ENCODE measurements around the gene KCNJ13.
"Not testable (repeated sequence)": the region's sequence is repeated elsewhere in the genome, so short reads cannot be mapped to it uniquely, and the experiment has no call there.

KCNJ13 gene

DNA sequence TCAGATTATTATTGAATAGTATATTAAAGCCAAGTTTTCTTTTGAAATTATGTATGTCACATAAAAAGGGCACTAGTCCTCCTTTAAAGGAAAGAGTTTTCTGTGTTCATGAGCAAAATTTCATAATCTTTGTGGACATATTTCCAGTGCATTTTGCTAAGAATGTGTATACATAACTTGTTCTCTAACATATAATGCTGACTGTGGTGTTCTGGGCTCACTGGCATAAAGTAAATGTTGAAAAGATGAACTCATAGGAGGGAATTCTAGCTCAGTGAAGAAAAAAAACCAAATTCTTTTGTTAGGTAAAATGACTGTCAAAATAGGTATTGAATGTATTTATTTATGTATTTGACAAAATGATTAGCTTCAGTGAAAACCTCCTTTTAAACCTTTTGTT lies 6.2 kb downstream of the KCNJ13 start:
- no peak for DNase-seq (ENCODE audit: low read depth, low spot score)

DNA sequence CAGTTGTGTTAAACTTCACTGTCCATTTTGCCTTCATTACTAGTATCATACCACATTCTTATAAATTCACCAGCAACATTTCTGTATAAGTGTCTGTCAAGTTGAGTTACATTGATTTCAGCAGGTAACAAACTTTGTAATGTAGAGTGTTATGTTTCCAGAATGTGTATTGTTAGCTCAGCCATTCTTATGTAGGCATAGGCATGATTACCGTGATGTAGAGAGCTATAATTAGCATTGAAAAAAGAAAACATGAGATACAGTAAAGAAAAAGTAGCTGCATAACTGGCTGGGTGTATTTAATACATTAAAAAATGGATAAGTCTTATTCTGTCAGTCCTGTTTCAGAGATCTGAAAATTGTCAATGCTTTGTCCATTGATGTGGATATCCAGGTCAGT lies 8.5 kb downstream of the KCNJ13 start:
- H3K27ac ChIP-seq: no peak overlapping the region
- DNase-seq (ENCODE audit: low read depth, low spot score): no peak

More for the DNA sequence above, 6.2 kb downstream of the KCNJ13 start:
- no peak overlapping the region for H3K27ac ChIP-seq

DNA sequence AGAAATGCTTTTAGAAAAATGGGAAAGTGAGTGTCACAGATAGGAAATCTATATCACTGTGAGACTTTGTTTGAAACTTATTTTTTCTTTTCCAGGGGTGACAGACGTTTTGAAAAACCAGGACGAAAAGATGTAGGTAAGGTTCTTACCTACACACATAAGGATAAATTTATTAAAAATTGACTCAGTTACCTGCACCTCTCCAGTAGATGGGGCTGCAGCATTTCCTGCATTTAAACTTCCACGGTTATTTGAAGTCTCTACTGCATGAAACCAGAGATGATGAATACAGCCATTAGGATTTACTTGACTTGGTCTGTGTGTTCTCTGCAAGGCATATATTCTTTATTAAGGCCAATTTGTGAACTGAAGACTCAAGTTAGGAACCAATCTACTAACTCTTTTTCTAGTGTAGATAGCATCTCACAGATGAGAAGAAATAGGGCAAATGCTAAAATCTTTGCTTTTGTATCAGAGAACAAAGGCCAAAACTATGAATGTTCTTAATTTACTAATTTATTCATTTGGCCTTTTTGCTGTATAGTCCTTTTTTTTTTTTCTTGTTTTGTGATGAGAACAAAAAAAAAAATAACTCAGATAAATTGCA lies 15.0 kb downstream of the KCNJ13 start:
- H3K27ac ChIP-seq: no peak overlapping the region
- DNase-seq (ENCODE audit: low read depth, low spot score): no peak

- H3K27ac ChIP-seq: no peak overlapping the region
- no peak for DNase-seq (ENCODE audit: low read depth, low spot score)
Observed at GRCh38 chr2:232757905-232758304, 18.5 kb downstream of the KCNJ13 start.

DNA sequence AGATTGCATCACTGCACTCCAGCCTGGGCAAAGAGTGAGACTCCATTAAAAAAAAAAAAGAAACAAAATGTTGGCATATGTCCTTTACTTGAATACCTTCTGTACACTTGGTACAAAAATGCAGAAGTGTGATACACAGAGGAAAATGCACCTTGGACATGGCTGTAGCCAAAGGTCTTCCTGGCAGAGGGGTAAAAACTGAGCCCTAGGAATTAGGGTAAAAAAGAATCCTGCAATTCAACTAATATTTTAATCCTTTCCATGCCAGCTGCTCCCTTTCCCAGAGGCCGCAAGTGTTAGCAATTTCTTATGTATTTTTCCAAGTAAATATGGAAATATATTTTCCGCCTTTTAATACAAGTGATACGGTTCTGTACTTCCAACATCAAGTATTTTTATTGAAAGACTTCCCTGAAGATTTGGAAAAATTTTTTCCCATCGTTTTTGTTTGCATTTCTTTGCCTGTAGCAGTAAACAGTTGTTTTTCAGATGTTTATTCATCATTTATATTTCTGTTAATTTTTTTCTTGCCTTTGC lies 26.2 kb downstream of the KCNJ13 start:
- DNase-seq (ENCODE audit: low read depth, low spot score): no peak
- H3K27ac ChIP-seq: no peak overlapping the region

- H3K27ac ChIP-seq: no peak overlapping the region
- DNase-seq (ENCODE audit: low read depth, low spot score): no peak
Observed at GRCh38 chr2:232749331-232749730, 27.0 kb downstream of the KCNJ13 start.

DNA sequence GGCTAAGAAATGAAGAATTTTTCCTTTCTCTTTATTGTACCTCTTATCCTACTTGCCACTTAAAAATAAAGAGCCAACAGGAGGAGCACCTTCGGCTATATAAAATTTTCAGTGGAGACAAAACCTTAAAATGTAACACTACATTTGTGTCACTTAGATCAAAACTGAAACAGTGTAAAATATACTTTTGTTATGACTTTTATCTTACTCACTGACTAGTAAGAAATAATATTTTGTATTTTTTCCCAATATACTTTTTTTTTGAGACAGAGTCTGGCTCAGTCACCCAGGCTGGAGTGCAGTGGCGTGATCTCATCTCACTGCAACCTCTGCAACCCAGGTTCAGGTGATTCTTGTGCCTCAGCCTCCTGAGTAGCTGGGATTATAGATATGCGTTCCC lies 28.3 kb downstream of the KCNJ13 start:
- DNase-seq (ENCODE audit: low read depth, low spot score): no peak

GRCh38 chr2:232744963-232745362 lies 31.4 kb downstream of the KCNJ13 start:
- DNase-seq (ENCODE audit: low read depth, low spot score): no peak
- no peak overlapping the region for H3K27ac ChIP-seq

More for the DNA sequence above, 28.3 kb downstream of the KCNJ13 start:
- no peak overlapping the region for H3K27ac ChIP-seq

DNA sequence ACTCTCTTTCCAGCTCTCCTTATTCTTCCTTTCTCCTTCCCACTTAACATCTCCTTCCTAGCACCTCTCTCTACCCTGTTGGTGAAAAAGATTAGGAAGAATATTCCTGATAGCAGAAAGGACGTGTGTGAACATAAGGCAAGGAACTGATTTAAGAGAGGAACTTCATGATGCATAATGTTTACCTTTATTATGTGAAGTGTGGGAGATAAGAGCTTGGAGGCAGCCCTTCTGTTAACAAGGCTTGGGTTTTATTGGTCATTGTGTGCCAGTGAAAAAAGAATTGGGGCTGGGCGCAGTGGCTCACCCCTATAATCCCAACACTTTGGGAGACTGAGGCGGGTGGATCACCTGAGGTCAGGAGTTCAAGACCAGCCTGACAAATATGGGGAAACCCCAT lies 34.4 kb downstream of the KCNJ13 start:
- DNase-seq (ENCODE audit: low read depth, low spot score): no peak
- H3K27ac ChIP-seq: no peak overlapping the region

DNA sequence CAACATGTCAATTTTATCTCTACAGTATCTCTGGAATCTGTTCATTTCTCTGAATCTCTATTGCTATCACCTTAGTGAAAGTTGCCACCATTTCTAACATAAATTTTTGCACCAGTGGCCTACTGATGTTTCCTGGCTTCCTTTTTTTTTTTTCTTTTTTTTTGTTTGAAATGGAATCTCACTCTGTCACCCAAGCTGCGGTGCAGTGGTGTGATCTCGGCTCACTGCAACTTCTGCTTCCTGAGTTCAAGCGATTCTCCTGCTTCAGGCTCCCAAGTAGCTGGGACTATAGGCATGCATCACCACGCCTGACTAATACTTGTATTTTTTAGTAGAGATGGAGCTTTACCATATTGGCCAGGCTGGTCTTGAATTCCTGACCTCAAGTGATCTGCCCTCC lies 35.1 kb downstream of the KCNJ13 start:
- DNase-seq (ENCODE audit: low read depth, low spot score): no peak
- no peak overlapping the region for H3K27ac ChIP-seq

DNA sequence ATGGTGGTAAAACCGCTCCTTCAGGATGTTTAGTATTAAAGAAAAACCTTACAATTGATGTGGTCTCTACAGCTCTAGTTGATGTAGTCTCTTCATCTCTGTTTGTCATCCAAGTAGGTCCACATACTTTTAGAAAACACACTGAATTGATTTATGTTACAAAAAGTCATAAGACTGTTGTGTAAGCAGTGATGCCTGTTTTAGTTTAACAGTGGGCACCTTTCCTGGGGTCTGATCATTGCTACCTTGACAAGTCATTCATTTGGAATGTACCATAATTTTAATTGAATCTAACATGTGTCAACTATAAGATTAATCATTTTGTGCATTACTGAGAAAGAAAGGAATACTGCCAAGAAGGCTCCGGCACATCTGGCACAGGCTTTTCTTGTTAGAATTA lies 44.9 kb downstream of the KCNJ13 start:
- no peak for DNase-seq (ENCODE audit: low read depth, low spot score)
- no peak overlapping the region for H3K27ac ChIP-seq

DNA sequence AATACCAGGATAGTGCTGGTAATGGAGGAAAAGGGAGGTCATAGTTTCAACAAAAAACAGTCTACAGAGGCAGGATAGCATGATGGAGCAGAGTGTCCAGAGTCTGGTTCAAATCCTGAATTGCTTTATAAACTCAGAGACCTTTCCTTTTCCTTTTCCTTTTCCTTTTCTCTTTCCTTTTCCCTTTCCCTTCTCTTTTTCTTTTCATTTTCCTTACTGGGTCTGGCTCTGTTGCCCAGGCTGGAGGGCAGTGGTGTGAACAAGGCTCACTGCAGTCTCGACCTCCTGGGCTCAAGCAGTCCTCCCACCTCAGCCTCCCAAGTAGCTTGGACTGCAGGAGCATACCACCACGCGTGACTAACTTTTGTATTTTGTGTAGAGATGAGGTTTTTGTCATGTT lies 47.6 kb downstream of the KCNJ13 start:
- DNase-seq (ENCODE audit: low read depth, low spot score): no peak
- H3K27ac ChIP-seq: no peak overlapping the region

DNA sequence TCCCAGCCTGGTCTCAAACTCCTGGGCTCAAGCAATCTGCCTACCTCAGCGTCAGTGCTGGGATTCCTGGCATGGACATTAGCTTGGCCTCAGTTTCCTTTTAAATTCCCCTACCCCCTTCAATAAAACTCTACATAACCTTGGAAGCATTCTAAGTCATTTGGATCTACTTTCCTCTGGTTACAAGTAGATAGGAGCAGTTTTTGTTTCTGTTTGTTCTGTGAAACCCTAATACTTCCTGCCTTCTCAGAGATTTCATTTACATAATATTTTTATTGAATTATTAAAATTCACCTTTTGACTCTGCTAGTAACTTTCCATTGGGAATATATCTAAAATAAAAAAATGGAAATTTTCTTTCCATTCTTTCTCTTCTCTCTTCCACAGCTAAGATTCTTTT lies 53.3 kb downstream of the KCNJ13 start:
- H3K27ac ChIP-seq: no peak overlapping the region
- no peak for DNase-seq (ENCODE audit: low read depth, low spot score)

DNA sequence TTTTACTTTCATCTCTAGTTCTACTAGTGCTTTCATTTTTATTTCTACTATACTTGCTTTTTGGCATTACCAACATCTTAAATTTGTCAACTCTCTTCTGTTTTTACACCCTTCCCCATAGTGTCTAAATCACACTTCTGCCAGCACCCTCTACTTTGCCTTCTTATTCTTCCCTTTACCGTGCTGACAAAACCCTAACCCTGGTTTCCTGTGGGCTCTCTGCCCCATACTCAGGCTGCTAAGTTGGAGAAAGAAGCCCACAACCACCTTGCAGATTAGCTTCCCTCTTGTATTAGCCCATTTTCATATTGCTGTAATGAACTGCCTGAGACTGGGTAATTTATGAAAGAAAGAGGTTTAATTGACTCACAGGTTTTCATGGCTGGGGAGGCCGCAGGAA lies 54.5 kb downstream of the KCNJ13 start:
- DNase-seq (ENCODE audit: low read depth, low spot score): no peak
- no peak overlapping the region for H3K27ac ChIP-seq

DNA sequence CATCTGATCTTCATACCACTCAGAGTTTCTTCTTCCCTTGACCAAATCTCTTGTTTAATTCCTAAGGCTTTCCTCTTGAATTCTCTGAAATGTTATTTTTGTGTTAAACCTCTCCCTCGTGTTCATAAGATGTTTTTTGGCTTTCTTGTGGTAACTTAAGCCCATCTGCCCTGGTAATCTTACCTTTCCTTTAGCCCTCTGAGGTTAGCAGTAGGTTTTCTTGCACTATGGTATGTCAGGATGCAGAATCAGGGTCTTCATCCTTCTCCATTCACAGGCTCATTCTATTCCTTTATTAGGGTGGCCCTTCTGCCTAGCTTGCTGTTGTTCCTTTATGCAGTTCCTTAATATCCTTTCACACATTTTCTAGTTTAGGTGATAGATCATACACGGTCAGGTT lies 55.1 kb downstream of the KCNJ13 start:
- no peak for DNase-seq (ENCODE audit: low read depth, low spot score)

GRCh38 chr2:232720056-232720455 lies 56.3 kb downstream of the KCNJ13 start:
- H3K27ac ChIP-seq: not testable (repeated sequence)

More for the DNA sequence above, 55.1 kb downstream of the KCNJ13 start:
- no peak overlapping the region for H3K27ac ChIP-seq

More at GRCh38 chr2:232720056-232720455, 56.3 kb downstream of the KCNJ13 start:
- not testable (repeated sequence) for DNase-seq (ENCODE audit: low read depth, low spot score)

Data from epithelial cell of prostate (primary cell).